Ramos (cell line): Measurements from ENCODE around the gene ITGA2.

Source experiments
- in situ Hi-C: fragments of 300-500 bp; cut with MboI; formaldehyde crosslinking; loops from one replicate; pipeline ENCODE4 v1.14.3; 2022; ENCODE audit warnings: low sequenced_read_pairs; ENCODE audit not compliant: unreplicated experiment

Gene ITGA2

GRCh38 chr5:53126521-53126920, 137.4 kb downstream of the ITGA2 start:
- in situ Hi-C loops, result no loop called here

DNA sequence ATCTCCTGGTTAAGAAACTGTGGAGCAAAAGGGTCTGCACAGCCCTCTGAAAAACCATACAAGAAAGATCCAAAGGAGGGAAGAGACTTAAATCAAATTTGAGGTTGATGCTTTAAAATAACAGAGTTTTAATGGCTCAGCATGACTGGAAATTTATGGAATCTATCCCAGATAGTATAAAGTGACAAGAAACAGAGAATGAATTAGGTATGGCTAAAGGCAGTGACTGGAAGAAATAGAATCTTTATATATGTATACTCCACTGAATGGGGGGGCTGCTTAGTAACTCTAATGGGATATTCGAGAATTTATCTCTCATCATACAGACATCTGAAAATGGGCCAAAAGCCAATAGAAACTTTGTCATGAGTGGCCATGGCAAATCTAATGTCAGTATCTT, 138.0 kb downstream of the ITGA2 start:
- in situ Hi-C loops, result no loop called here

DNA sequence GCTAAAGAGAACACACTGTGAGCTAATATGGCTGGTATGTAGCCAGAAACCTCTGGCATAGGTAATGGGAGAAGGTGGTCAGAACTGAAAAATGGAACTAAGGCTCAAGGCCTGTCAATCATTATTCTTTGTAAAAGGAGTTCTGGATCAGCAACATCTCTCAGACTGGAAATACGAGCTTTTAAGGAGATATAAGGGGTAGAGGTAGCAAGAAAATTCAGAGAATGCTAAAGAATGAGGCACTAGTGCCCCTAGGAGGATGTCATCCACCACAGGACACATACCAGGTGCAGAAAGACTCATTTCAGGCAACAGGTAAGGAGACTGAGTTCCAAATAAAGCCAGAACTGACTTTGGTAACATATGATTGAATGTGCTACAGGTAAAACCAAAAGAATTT, 139.3 kb downstream of the ITGA2 start:
- in situ Hi-C loops, result no loop called here

GRCh38 chr5:53130266-53130665, 141.1 kb downstream of the ITGA2 start:
- in situ Hi-C loops, result no loop called here

DNA sequence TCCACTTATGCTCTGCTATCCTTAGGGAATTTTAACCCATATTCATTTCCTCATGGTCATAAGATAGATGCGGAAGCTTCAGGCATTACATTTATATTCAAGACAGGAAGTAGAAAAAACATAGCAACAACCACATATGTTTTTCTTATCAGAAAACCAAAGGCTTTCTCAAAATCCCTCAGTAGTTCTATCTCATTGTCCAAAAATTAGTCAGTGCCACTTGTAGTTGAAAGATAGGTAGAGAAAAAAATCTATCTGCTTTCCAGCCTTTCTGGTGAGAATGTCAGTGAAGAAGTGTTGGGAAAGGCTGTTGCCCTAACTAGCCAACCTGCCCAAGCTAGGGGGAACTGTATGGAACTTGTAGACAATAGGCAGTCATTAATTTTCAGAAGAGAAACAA, 143.9 kb downstream of the ITGA2 start:
- in situ Hi-C loops, result no loop called here
